K562 (cell line): ENCODE results near the gene ERGIC1. TPM values are rescaled to one million over a fixed set of nuclear protein-coding genes. Genes with fewer than 3 reads are reported as not detected.

Experiments
- CREB3 ChIP-seq: fragments of 450-650 bp; conservative IDR thresholded peaks from 2 replicates; pipeline ENCODE4 v1.6.1; 2016; ENCODE audit warnings: missing genetic modification characterization, low read depth, mild to moderate bottlenecking, missing compliant biosample characterization, moderate library complexity
- EP400 ChIP-seq: fragments of 450-650 bp; IDR thresholded peaks from 2 replicates; pipeline ENCODE4 v1.6.1; 2017; ENCODE audit warnings: antibody characterized with exemption, mild to moderate bottlenecking, moderate library complexity
- ETV1 ChIP-seq: fragments of 450-650 bp; conservative IDR thresholded peaks from 2 replicates; pipeline ENCODE4 v1.6.1; 2016; ENCODE audit warnings: missing genetic modification characterization, control low read depth, low read depth, missing compliant biosample characterization
- FOXP4 ChIP-seq: sonication (generic); formaldehyde crosslinking; IDR thresholded peaks from 2 replicates; pipeline ENCODE4 v1.8.0; 2022; ENCODE audit warnings: mild to moderate bottlenecking, missing genetic modification reagents, borderline replicate concordance
- HDAC3 ChIP-seq: fragments of 450-650 bp; IDR thresholded peaks from 2 replicates; pipeline ENCODE4 v1.6.1; 2018; ENCODE audit warnings: borderline replicate concordance, mild to moderate bottlenecking, moderate library complexity; ENCODE audit not compliant: partially characterized antibody
- NRF1 ChIP-seq, 2 experiments: fragments of 450-650 bp; IDR thresholded peaks in 1 of 2; conservative IDR thresholded peaks in 1 of 2; 2 replicates each; pipeline ENCODE4 v1.6.1; 2014; ENCODE audit warnings: mild to moderate bottlenecking in 2 of 2
- REST ChIP-seq, 2 experiments: fragments of 450-650 bp; formaldehyde crosslinking in 1 of 2; IDR thresholded peaks; 2 replicates each; pipeline versions ENCODE4 v1.4.0 to v1.6.1; 2014 to 2020; ENCODE audit warnings: mild to moderate bottlenecking in 2 of 2, borderline replicate concordance in 1 of 2, low read depth in 1 of 2
- STAG1 ChIP-seq: sonication (generic); formaldehyde crosslinking; IDR thresholded peaks from 2 replicates; pipeline ENCODE4 v1.5.0; 2020; ENCODE audit warnings: missing genetic modification reagents, borderline replicate concordance
- USF2 ChIP-seq: sonication (generic); formaldehyde crosslinking; IDR thresholded peaks from 2 replicates; pipeline ENCODE4 v1.5.0; 2020; ENCODE audit warnings: missing genetic modification reagents
- YY1 ChIP-seq, 3 experiments: IDR thresholded peaks; 2 replicates each; pipeline ENCODE4 v1.6.1; 2011; ENCODE audit warnings: low read length in 2 of 3, mild to moderate bottlenecking in 2 of 3, moderate library complexity in 2 of 3, borderline replicate concordance in 1 of 3, control low read depth in 1 of 3, low read depth in 1 of 3; ENCODE audit not compliant: insufficient read depth in 3 of 3, insufficient replicate concordance in 2 of 3, control insufficient read depth in 1 of 3, insufficient read length in 1 of 3; ENCODE audit errors: extremely low read depth in 1 of 3
- ZNF408 ChIP-seq: fragments of 250-450 bp; sonication (Bioruptor Pico); IDR thresholded peaks from 2 replicates; pipeline ENCODE4 v1.4.0; 2020; ENCODE audit warnings: low read depth, mild to moderate bottlenecking, moderate library complexity
- polyA plus RNA-seq, 8 experiments: library from polyadenylated mRNA; depleted of rRNA in 4 of 8; stranded (reverse) in 5 of 8; unstranded in 3 of 8; fragments of >200 nt; fragmentation: Nextera tagmentation in 2 of 8; fragmentation: Illumina TruSeq in 1 of 8; extraction: Ambion mirVana in 2 of 8; extraction: Trizol in 1 of 8; gene quantifications; 2 replicates each; pipeline versions ENCODE4 v1.2.1 to v1.2.3, GENCODE V29; 2011 to 2014; ENCODE audit warnings: inconsistent platforms in 1 of 8, missing spikeins in 1 of 8
- total RNA-seq, 7 experiments: library from RNA; depleted of rRNA in 6 of 7; stranded (reverse); fragments of >200 nt in 6 of 7; fragmentation: Illumina TruSeq in 2 of 7; extraction: Trizol in 2 of 7; gene quantifications; 2 replicates each; pipeline versions ENCODE4 v1.2.1 to v1.2.3, GENCODE V29; 2011 to 2021; ENCODE audit warnings: low replicate concordance in 1 of 7

The ERGIC1 gene
- total and polyA plus RNA-seq, 9 of the 15 experiments (the other 6 are each of a cell fraction or from before 2014, with no cell fraction given) = 5.5 to 68.4 (median 36.4) TPM

GRCh38 chr5:172802567-172803176 is 31.4 kb upstream of the ERGIC1 start (continued):
- TF ChIP-seq REST (IDR thresholded peaks at IDR 0.05; ENCODE audit: borderline replicate concordance) = peak; percentile 22; the same call in 1 of the 2 replicates
- no peak for TF ChIP-seq REST (CRISPR knock-in tag; IDR thresholded peaks at IDR 0.05; ENCODE audit: low read depth)
- TF ChIP-seq ETV1 (tag) = no peak
- no peak for TF ChIP-seq USF2 (CRISPR knock-in tag)
- TF ChIP-seq FOXP4 = no peak
- TF ChIP-seq ZNF408 (CRISPR knock-in tag) = no peak
- peak; percentile 67 to 74 for TF ChIP-seq NRF1 (conservative IDR thresholded peaks at IDR 0.05 in 1 of 2, IDR thresholded peaks at IDR 0.05 in 1 of 2)
- no peak for TF ChIP-seq YY1 (IDR thresholded peaks at IDR 0.05; ENCODE audit: borderline replicate concordance in 1 of 3, control insufficient read depth in 1 of 3, extremely low read depth in 1 of 3, insufficient read depth in 3 of 3, insufficient read length in 1 of 3, insufficient replicate concordance in 2 of 3, low read depth in 1 of 3, low read length in 2 of 3)
- TF ChIP-seq STAG1 = no peak
- TF ChIP-seq CREB3 (tag) = 0 out of 2 replicates have a peak, but pooled peaks have one; percentile 28
- peak; percentile 31 for TF ChIP-seq HDAC3
- TF ChIP-seq EP400 = peak; percentile 46; the same call in 1 of the 2 replicates
